HepG2 (cell line): Measurements from ENCODE around the gene SERPINA3. TPM values are rescaled to one million over a fixed set of nuclear protein-coding genes. Genes with fewer than 3 reads are reported as not detected.
A peak's percentile ranks its signal among the peaks of the same experiment; 100 is the strongest.

Source experiments
- ATAC-seq: fragments of 200-7000 bp; cut with Tn5 transposase; 3 replicates; pipeline ENCODE4 v1.9.1; 2020; ENCODE audit warnings: mild to moderate bottlenecking, moderate library complexity
- BruUV-seq: library from RNA; stranded (reverse); fragments of 400-500 nt; replicated peaks from 2 replicates; lab custom pipeline; 2021; lab: Mats Ljungman, UMichigan
- CTCF ChIA-PET: fragments of 300-600 bp; formaldehyde crosslinking; extraction: SDS; loops from one replicate; lab custom pipeline; 2021; ENCODE audit warnings: low total read pairs, inconsistent platforms, low intra/inter-chr PET ratio; lab: Yijun Ruan, JAX
- POLR2A ChIA-PET: fragments of 350-600 bp; sonication (Branson Sonifier 250); formaldehyde crosslinking; loops from one replicate; lab custom pipeline; 2020; ENCODE audit warnings: antibody characterized with exemption, inconsistent platforms; lab: Yijun Ruan, JAX
- DNase-seq: peaks from one replicate; pipeline ENCODE4 v3.0.0-alpha.2; 2015; ENCODE audit warnings: low spot score
- FAIRE-seq: peaks from 3 replicates; lab custom pipeline; 2011; peaks lifted over from hg19 to GRCh38; lab: Jason Lieb, UNC
- H2AFZ ChIP-seq: one replicate; pipeline ENCODE4 v1.6.1; 2011; ENCODE audit warnings: low read length, inconsistent platforms
- H3K27ac ChIP-seq: fragments of 300-600 bp; 3 replicates; pipeline ENCODE4 v1.8.0; 2011; ENCODE audit warnings: mixed run types, mild to moderate bottlenecking, mixed read lengths, low read length, inconsistent platforms; ENCODE audit not compliant: insufficient read depth; ENCODE audit errors: extremely low read length
- H3K27me3 ChIP-seq, 2 experiments: fragments of 200-600 bp in 1 of 2; 2 replicates in 1 of 2; 3 replicates in 1 of 2; pipeline versions ENCODE4 v1.6.0 to v1.8.0; 2011; ENCODE audit warnings: low read length in 2 of 2, mild to moderate bottlenecking in 2 of 2, moderate library complexity in 2 of 2, inconsistent platforms in 1 of 2; ENCODE audit not compliant: insufficient read depth in 2 of 2, control insufficient read depth in 1 of 2
- H3K36me3 ChIP-seq, 2 experiments: fragments of 200-600 bp in 1 of 2; replicated peaks in 1 of 2; 2 replicates in 1 of 2; 3 replicates in 1 of 2; pipeline versions ENCODE4 v1.5.1 to v1.8.0; 2011; ENCODE audit warnings: low read length in 2 of 2, inconsistent platforms in 1 of 2; ENCODE audit not compliant: insufficient read depth in 2 of 2, control insufficient read depth in 1 of 2
- H3K4me1 ChIP-seq: 2 replicates; pipeline ENCODE4 v1.5.1; 2012; ENCODE audit warnings: low read length, inconsistent platforms; ENCODE audit not compliant: insufficient read depth
- H3K4me2 ChIP-seq: 2 replicates; pipeline ENCODE4 v1.6.0; 2011; ENCODE audit warnings: low read depth, low read length, inconsistent platforms
- H3K4me3 ChIP-seq, 3 experiments: fragments of 200-600 bp in 1 of 3; sonication (generic), shearing (Covaris generic) in 1 of 3; replicated peaks in 1 of 3; 2 replicates each; pipeline ENCODE4 v1.5.1; 2011 to 2016; ENCODE audit warnings: low read length in 3 of 3, inconsistent platforms in 2 of 3, low read depth in 2 of 3, mild to moderate bottlenecking in 2 of 3, control low read depth in 1 of 3, mixed read lengths in 1 of 3; ENCODE audit not compliant: insufficient read depth in 1 of 3
- H3K79me2 ChIP-seq: one replicate; pipeline ENCODE4 v1.6.1; 2011; ENCODE audit warnings: low read length, inconsistent platforms; ENCODE audit not compliant: insufficient read depth
- H3K9ac ChIP-seq: 2 replicates; pipeline ENCODE4 v1.6.0; 2011; ENCODE audit warnings: mild to moderate bottlenecking, low read depth, low read length, inconsistent platforms; ENCODE audit not compliant: insufficient read depth
- H3K9me3 ChIP-seq: 2 replicates; pipeline ENCODE4 v1.5.1; 2012; ENCODE audit warnings: mild to moderate bottlenecking, low read length
- H4K20me1 ChIP-seq: 2 replicates; pipeline ENCODE4 v1.6.0; 2011; ENCODE audit warnings: inconsistent platforms, mild to moderate bottlenecking, low read length, moderate library complexity; ENCODE audit not compliant: insufficient read depth
- ELF1 ChIP-seq: sonication (generic); formaldehyde crosslinking; IDR thresholded peaks from 2 replicates; pipeline ENCODE4 v1.4.0; 2020; ENCODE audit warnings: missing genetic modification reagents
- NR2C2 ChIP-seq: sonication (generic); formaldehyde crosslinking; IDR thresholded peaks from 2 replicates; pipeline ENCODE4 v1.4.0; 2020; ENCODE audit warnings: missing genetic modification reagents, mild to moderate bottlenecking, moderate library complexity, borderline replicate concordance
- WGBS: methylation state at CpG from one replicate; pipeline ENCODE4 v1.1.6; 2017; ENCODE audit warnings: low lambda C conversion rate; 5-methylcytosine and 5-hydroxymethylcytosine counted together
- in situ Hi-C: cut with HindIII; loops from 2 replicates; pipeline ENCODE4 v1.10.0; 2017; ENCODE audit warnings: low pct_unique_long_range_greater_than_20kb; ENCODE audit not compliant: extremely low pct_ligation_motif_present
- intact Hi-C: fragments of 100-400 bp; cut with micrococcal nuclease; formaldehyde crosslinking; loops from one replicate; pipeline ENCODE4 v1.10.0; 2022; ENCODE audit not compliant: unreplicated experiment
- polyA plus RNA-seq, 8 experiments: library from polyadenylated mRNA; depleted of rRNA in 3 of 8; stranded (reverse) in 7 of 8; unstranded in 1 of 8; fragments of >200 nt; fragmentation: Illumina TruSeq in 4 of 8; extraction: Trizol in 4 of 8; gene quantifications; 2 replicates each; pipeline versions ENCODE4 v1.2.1 to v1.2.3, GENCODE V29; 2011 to 2016; ENCODE audit warnings: low read depth in 4 of 8, missing spikeins in 1 of 8, mixed read lengths in 1 of 8; ENCODE audit not compliant: insufficient read depth in 1 of 8
- total RNA-seq, 5 experiments: library from RNA; depleted of rRNA; stranded (reverse); fragments of >200 nt; fragmentation: Illumina TruSeq; extraction: Trizol; gene quantifications; 2 replicates each; pipeline ENCODE4 v1.2.3, GENCODE V29; 2016; ENCODE audit warnings: low read depth in 1 of 5
- TF ChIP-seq, protein P1 (sequence below): sonication (generic); formaldehyde crosslinking; IDR thresholded peaks from 2 replicates; pipeline ENCODE4 v1.5.0; 2020; ENCODE audit warnings: missing genetic modification reagents
- TF ChIP-seq, protein P2 (sequence below): sonication (generic); formaldehyde crosslinking; IDR thresholded peaks from 2 replicates; pipeline ENCODE4 v1.5.0; 2020; ENCODE audit warnings: mild to moderate bottlenecking, missing genetic modification reagents

The SERPINA3 gene
- total and polyA plus RNA-seq, 2 of the 13 experiments (the other 11 are each of a cell fraction or from before 2014, with no cell fraction given): 825 to 2,200 TPM

DNA sequence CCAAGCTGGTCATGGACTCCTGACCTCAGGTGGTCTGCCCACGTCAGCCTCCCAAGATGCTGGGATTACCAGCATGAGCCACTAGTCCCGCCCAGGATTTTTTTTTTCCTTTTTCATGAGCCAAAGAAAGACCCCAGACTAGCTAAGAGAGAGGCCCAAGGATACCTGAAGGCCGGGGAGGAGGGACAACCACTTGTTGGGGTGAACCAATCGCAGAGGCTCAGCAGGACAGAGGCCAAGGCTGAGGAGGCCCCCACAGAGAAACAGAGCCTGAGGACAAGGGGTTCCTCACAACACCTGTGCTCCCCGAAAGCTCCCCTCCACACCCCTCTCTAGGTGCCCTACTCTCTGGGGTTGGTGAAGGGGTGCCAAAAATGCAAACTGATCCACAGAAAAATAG lies 1.0 kb upstream of the SERPINA3 start:
- BruUV-seq: no TSS peak
- intact Hi-C loops: no loop called here
- Histone ChIP-seq H3K27ac (peak overlapping the region; percentile 24), H3K9me3 (no peaks in the 10 kb centered on the region), H2AFZ (no peak overlapping the region), H3K36me3 (peaks cover 6 to 20% of the 10 kb centered on the region in 2 experiments)
- DNase-seq (no peak), FAIRE-seq (no peak), ATAC-seq (no peak)
- no peak for TF ChIP-seq ELF1 (CRISPR knock-in tag)
- TF ChIP-seq NR2C2 (CRISPR knock-in tag): 0 out of 2 replicates have a peak, but pooled peaks have one; percentile 6
- TF ChIP-seq, protein P1, sequence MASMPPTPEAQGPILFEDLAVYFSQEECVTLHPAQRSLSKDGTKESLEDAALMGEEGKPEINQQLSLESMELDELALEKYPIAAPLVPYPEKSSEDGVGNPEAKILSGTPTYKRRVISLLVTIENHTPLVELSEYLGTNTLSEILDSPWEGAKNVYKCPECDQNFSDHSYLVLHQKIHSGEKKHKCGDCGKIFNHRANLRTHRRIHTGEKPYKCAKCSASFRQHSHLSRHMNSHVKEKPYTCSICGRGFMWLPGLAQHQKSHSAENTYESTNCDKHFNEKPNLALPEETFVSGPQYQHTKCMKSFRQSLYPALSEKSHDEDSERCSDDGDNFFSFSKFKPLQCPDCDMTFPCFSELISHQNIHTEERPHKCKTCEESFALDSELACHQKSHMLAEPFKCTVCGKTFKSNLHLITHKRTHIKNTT (CRISPR knock-in tag): no peak
- TF ChIP-seq, protein P2, sequence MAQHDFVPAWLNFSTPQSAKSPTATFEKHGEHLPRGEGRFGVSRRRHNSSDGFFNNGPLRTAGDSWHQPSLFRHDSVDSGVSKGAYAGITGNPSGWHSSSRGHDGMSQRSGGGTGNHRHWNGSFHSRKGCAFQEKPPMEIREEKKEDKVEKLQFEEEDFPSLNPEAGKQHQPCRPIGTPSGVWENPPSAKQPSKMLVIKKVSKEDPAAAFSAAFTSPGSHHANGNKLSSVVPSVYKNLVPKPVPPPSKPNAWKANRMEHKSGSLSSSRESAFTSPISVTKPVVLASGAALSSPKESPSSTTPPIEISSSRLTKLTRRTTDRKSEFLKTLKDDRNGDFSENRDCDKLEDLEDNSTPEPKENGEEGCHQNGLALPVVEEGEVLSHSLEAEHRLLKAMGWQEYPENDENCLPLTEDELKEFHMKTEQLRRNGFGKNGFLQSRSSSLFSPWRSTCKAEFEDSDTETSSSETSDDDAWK (CRISPR knock-in tag): no peak
- TF ChIP-seq, all 625 proteins: peak for 1
- in situ Hi-C loops: no loop called here
- CTCF ChIA-PET: no interaction called here
- H3K4me3 ChIP-seq: no peak overlapping the region
- 100% methylated on average over 5 of the region's 5 CpGs for WGBS
- H3K79me2 ChIP-seq: peaks cover 43% of the 10 kb centered on the region
- peaks cover 26% of the 10 kb centered on the region; the same call in 1 of the 2 replicates for H4K20me1 ChIP-seq
- no peaks in the 10 kb centered on the region; a peak in 1 of 5 replicates for H3K27me3 ChIP-seq
- H3K4me2 ChIP-seq: no peak overlapping the region
- POLR2A ChIA-PET: interaction anchor here (0.9 to 19.0 kb wide), 10 partner anchors 11 to 926 kb away, joined by 3 to 638 read pairs (median 18); partner anchors contain the start of genes SERPINA4 and SERPINA5
- H3K9ac ChIP-seq: no peak overlapping the region
- peaks cover 67% of the 10 kb centered on the region for H3K4me1 ChIP-seq
